ENCODE data around the gene ABCC4.

Gene ABCC4

DNA sequence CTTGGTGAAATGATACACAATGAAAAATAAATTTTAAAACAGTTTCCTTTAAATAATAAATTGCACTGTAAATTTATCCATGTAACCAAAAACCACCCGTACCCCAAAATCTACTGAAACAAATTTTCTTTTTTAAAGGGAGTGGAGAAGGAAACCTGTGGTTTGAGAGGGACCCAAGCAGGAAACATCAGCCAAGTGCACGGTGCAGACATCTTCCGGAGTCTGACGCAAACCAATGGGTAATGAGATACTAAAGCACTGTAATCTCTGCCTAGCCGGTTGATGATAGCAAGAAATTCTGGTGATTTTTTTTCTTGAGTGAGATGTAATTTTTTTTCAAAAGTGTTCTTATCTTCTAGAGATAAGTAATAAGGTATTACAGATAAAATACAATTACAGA, 115.4 kb downstream of the ABCC4 start:
- DNase-seq (ENCODE audit: low read depth) = no peak
- TF ChIP-seq, protein P1, sequence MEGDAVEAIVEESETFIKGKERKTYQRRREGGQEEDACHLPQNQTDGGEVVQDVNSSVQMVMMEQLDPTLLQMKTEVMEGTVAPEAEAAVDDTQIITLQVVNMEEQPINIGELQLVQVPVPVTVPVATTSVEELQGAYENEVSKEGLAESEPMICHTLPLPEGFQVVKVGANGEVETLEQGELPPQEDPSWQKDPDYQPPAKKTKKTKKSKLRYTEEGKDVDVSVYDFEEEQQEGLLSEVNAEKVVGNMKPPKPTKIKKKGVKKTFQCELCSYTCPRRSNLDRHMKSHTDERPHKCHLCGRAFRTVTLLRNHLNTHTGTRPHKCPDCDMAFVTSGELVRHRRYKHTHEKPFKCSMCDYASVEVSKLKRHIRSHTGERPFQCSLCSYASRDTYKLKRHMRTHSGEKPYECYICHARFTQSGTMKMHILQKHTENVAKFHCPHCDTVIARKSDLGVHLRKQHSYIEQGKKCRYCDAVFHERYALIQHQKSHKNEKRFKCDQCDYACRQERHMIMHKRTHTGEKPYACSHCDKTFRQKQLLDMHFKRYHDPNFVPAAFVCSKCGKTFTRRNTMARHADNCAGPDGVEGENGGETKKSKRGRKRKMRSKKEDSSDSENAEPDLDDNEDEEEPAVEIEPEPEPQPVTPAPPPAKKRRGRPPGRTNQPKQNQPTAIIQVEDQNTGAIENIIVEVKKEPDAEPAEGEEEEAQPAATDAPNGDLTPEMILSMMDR (IDR thresholded peaks at IDR 0.05; ENCODE audit: low read length, missing control alignments) = no peak
- H3K4me3 ChIP-seq (replicated peaks; ENCODE audit: low read depth, low read length) = no peak overlapping the region

DNA sequence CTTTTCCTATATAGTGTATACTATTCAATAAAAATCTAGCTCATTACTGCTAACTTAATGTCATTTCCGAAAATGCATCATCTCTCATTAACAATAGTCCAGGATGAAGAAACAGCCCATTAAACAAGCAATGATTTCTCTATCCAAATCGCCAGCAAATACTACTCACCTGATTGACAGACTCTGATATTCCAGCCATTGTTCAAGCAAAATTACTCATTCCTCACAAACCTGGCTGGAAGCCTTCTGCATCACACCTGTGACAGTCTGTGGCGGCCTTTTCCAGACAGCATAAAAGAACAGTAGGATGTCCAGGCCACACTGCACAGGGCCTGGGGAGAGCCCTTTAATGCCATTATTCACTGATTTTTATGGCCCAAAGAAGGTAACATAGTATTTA, 115.9 kb downstream of the ABCC4 start:
- no peak overlapping the region for H3K4me3 ChIP-seq (replicated peaks; ENCODE audit: low read depth, low read length)
- TF ChIP-seq, protein P1 (IDR thresholded peaks at IDR 0.05; ENCODE audit: low read length, missing control alignments) = no peak
- DNase-seq (ENCODE audit: low read depth) = no peak

DNA sequence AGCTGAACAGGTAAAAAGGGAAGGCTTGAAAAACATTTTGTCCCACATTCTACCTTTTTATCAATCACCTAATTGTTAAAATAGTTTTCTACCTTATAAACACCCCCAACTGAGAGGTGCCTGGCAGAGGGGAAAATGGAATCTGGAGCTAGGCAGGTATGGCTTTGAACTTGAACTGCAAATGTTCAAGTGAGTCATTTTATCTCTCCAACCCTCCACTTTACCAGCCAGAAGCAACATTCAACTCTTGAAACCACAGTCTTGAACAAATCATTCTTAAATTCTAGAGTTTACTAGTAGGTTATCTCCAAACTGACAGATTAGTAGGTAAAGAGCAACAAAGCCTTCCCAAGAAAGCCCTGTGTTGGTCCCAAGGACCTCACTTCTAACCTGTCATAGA, 116.9 kb downstream of the ABCC4 start:
- DNase-seq (ENCODE audit: low read depth) = no peak
- H3K4me3 ChIP-seq (replicated peaks; ENCODE audit: low read depth, low read length) = no peak overlapping the region
- TF ChIP-seq, protein P1 (IDR thresholded peaks at IDR 0.05; ENCODE audit: low read length, missing control alignments) = no peak

DNA sequence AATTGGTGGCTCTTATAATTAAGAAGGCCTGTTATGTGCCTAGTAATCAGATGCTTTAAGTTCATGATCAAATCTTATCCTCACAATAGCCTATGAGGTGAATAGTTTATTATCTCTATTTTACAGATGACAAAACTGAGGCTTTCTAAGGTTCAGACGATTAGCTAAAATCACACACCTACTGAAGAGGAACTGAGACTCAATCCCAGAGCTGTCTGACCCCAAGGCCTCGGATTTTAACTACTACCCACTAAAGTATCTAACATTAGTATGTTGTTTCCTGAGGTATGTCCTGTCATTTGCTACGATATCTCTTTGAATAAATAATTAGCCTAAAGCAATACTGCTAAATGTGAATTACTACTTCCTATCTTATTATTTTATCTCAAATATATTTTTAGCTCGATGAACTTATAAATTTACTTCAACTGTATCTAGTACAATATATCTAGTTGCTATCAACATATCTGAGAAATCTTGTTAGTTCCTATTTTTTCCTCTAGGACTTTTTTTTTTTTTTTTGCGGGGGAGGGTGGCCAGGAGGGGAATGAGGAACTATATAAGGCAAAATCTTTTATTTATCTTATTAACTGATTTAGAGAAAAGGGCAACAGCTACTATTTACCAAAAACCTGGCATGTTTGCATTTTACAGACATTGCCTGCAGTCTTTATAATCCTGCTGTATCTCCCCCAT, 118.5 kb downstream of the ABCC4 start:
- DNase-seq (ENCODE audit: low read depth) = no peak
- TF ChIP-seq, protein P1 (IDR thresholded peaks at IDR 0.05; ENCODE audit: low read length, missing control alignments) = no peak
- H3K4me3 ChIP-seq (replicated peaks; ENCODE audit: low read depth, low read length) = no peak overlapping the region

DNA sequence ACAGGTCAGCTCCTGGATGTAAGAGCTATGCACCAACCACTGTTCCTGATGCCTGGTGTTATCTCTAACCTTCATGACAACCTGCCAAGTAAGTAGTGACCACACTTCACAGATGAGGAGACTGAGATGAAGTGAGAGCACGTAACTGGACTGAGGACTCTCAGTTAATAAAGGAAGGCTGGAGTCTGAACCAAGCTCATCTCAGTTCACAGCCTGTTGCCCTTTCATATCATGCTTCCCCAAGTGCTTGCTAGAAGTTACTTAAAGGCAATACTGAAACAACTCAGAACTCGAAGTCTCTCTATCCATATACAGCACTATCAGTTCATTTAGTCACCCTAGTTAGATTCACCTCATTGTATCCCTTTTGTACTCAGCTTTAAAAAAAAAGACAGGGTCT, 119.7 kb downstream of the ABCC4 start:
- no peak for DNase-seq (ENCODE audit: low read depth)
- no peak overlapping the region for H3K4me3 ChIP-seq (replicated peaks; ENCODE audit: low read depth, low read length)
- TF ChIP-seq, protein P1 (IDR thresholded peaks at IDR 0.05; ENCODE audit: low read length, missing control alignments) = no peak

DNA sequence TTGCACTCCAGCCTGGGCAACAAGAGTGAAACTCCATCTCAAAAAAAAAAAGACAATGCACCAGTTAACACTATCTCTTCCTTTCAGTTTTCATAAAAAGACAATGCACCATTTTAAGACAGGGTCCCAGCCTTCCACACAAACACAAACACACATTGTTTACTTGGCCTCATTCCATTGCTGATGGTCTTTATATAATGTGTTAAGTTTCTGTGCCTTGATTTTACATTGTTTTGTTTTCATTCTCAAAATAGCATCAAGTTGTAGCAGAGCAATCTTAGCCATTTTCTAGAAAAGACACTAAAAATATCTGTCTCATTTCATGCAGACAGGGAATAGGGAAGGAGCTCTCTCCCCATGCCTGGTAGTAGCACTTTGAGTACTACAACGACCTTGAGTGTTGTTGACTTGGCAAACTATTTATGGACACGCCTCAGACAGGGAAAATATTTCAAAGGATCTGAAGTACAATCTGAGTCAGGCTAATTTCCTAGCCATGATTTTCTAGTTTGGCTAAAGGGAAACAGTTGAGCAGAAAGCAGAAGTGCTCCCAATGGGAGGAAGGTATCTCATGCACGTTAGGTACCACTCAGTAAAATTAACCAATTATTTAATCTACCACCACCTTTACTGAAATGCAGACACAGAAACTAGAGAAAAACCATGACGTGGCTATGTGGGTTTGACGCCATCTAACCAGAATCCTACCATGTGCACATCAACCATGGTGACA, 120.6 kb downstream of the ABCC4 start:
- TF ChIP-seq, protein P1 (IDR thresholded peaks at IDR 0.05; ENCODE audit: low read length, missing control alignments) = no peak
- H3K4me3 ChIP-seq (replicated peaks; ENCODE audit: low read depth, low read length) = no peak overlapping the region
- no peak for DNase-seq (ENCODE audit: low read depth)

All from fibroblast of pulmonary artery (primary cell).